HG02678 (cell line): ENCODE data around the gene TMEM154.

ENCODE experiments used
- ATAC-seq: cut with Tn5 transposase; IDR thresholded peaks from one replicate; pipeline ENCODE4 v1.9.1; 2021; ENCODE audit warnings: mild to moderate bottlenecking, moderate library complexity; ENCODE audit not compliant: unreplicated experiment

TMEM154 gene

DNA sequence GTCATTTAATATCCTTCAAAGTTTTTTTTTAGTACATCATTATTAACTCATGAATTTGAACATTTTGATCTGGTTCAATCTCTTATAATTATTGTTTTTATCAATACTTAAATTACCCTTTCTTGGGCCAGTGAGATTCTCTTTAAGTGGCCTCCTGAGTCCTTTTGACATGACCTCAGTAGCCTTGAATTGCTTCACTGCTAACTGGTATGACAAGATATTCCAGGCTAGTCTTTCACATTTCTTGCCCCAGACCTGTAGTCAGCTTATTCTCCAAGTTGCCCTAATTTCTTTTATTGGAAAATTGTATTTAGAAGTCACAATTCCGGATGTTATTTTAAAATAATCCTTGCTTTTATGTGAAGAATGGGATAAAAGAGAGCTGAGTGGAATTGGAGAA is 108.5 kb downstream of the TMEM154 start:
- no peak for ATAC-seq
